Measurements from ENCODE around the gene ASIC3. TPM values are rescaled to one million over a fixed set of nuclear protein-coding genes. Genes with fewer than 3 reads are reported as not detected.

Gene ASIC3
- total and polyA plus RNA-seq, 2 of the 4 experiments (the other 2 are of a cell fraction): 0.74 TPM; not detected in 1

DNA sequence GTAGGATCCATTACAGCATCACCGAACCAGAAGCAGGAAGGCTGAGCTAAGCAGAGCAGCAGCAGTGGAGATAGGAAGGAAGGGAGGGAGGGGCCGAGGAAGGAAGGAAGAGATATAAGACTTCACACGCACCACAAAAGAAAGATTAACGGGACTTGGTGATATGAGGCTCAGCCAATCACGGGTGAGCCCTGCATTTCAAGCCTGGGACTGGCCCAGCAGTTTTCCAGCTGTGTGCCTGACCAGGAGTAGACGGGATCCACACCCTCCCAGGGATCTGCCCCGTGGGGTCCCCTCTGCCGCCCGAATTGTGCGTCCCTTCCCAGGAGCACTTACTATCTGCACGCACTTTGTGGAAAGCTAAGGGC lies 40.2 kb upstream of the ASIC3 start:
- Histone ChIP-seq H2AK5ac (ENCODE audit: low read depth, low read length) (no peak overlapping the region), H4K20me1 (ENCODE audit: insufficient read depth, low read length) (no peaks in the 10 kb centered on the region), H2BK5ac (ENCODE audit: low read depth, low read length, poor library complexity, severe bottlenecking) (no peak overlapping the region), H3K9me1 (ENCODE audit: insufficient read depth, low read length) (no peaks in the 10 kb centered on the region), H4K8ac (ENCODE audit: low read depth in 2 of 2, low read length in 2 of 2) (no peak overlapping the region), H3K4me3 (ENCODE audit: insufficient read depth, low read depth, low read length) (no peak overlapping the region), H4K5ac (ENCODE audit: low read depth, low read length) (no peak overlapping the region), H3K18ac (ENCODE audit: low read depth, low read length) (no peak overlapping the region), H3K27me3 (ENCODE audit: control insufficient read depth, insufficient read depth, low read length) (peaks cover 15% of the 10 kb centered on the region), H3K79me1 (ENCODE audit: low read depth in 1 of 2, low read length in 2 of 2) (no peaks in the 10 kb centered on the region), H2BK15ac (ENCODE audit: low read depth, low read length) (no peak overlapping the region), H3K36me3 (ENCODE audit: control insufficient read depth, insufficient read depth, low read length) (no peaks in the 10 kb centered on the region), H2BK120ac (ENCODE audit: low read depth, low read length) (no peak overlapping the region), H3K4me2 (ENCODE audit: low read depth, low read length) (no peak overlapping the region), H2BK20ac (ENCODE audit: low read depth, low read length) (no peak overlapping the region), H4K91ac (ENCODE audit: insufficient read depth, low read depth, low read length) (no peak overlapping the region), H3K23ac (ENCODE audit: low read depth, low read length) (no peak overlapping the region), H3K14ac (replicated peaks; ENCODE audit: low read depth, low read length) (no peak overlapping the region), H3K9me3 (ENCODE audit: control insufficient read depth, insufficient read depth, low read length) (no peaks in the 10 kb centered on the region), H3K9ac (ENCODE audit: low read depth, low read length) (no peak overlapping the region), H3K4me1 (ENCODE audit: control insufficient read depth, insufficient read depth, low read length) (peaks cover 9% of the 10 kb centered on the region; the same call in 1 of the 2 replicates), H3K4ac (ENCODE audit: low read depth, low read length) (no peak overlapping the region), H2AFZ (replicated peaks; ENCODE audit: low read length, poor library complexity) (no peak overlapping the region), H3K56ac (ENCODE audit: extremely low read depth, insufficient read depth, low read length) (no peak overlapping the region), H3K27ac (ENCODE audit: insufficient read depth, low read length) (no peak overlapping the region), H2AK9ac (replicated peaks; ENCODE audit: low read depth, low read length, poor library complexity) (no peak overlapping the region)
- DNase-seq (no peak), ATAC-seq (ENCODE audit: low read depth) (no peak)
- intact Hi-C loops (cut with micrococcal nuclease) (no loop called here), dilution Hi-C loops (cut with HindIII; ENCODE audit: low sequenced_read_pairs, unreplicated experiment) (no loop called here), in situ Hi-C loops (cut with MboI; ENCODE audit: low sequenced_read_pairs) (no loop called here)
- ChIA-PET CTCF (interaction anchor here (1.0 to 1.4 kb wide), 2 partner anchors 10 to 28 kb away, joined by 3 to 4 read pairs; no protein-coding TSS in a partner anchor), POLR2A (ENCODE audit: unreplicated experiment) (no interaction called here)
- TF ChIP-seq, protein P1, sequence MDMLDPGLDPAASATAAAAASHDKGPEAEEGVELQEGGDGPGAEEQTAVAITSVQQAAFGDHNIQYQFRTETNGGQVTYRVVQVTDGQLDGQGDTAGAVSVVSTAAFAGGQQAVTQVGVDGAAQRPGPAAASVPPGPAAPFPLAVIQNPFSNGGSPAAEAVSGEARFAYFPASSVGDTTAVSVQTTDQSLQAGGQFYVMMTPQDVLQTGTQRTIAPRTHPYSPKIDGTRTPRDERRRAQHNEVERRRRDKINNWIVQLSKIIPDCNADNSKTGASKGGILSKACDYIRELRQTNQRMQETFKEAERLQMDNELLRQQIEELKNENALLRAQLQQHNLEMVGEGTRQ (IDR thresholded peaks at IDR 0.05; ENCODE audit: low read depth, low read length): no peak
- TF ChIP-seq RFX5 (IDR thresholded peaks at IDR 0.05; ENCODE audit: low read depth, low read length) (no peak), MXI1 (IDR thresholded peaks at IDR 0.05; ENCODE audit: borderline replicate concordance, low read depth, low read length) (no peak), RAD21 (IDR thresholded peaks at IDR 0.05; ENCODE audit: low read length) (no peak), POLR2A (IDR thresholded peaks at IDR 0.05; ENCODE audit: low read depth, low read length) (no peak), MAZ (IDR thresholded peaks at IDR 0.05; ENCODE audit: borderline replicate concordance, low read depth, low read length) (no peak), FOS (IDR thresholded peaks at IDR 0.05; ENCODE audit: low read depth, low read length) (no peak), CEBPB (IDR thresholded peaks at IDR 0.05; ENCODE audit: low read depth, low read length) (no peak), NFE2L2 (IDR thresholded peaks at IDR 0.05; ENCODE audit: low read depth, low read length) (no peak)
- no TSS peak for BruUV-seq (replicated peaks)
- WGBS, 2 experiments (ENCODE audit: extremely low coverage in 2 of 2, insufficient read length in 1 of 2): 41% methylated on average over 2 of the region's 11 CpGs; no CpG with 5 or more reads in 1 of the 2 experiments

Measured in IMR-90 (cell line).